Measurements from ENCODE around the gene DNAJC5. TPM values are rescaled to one million over a fixed set of nuclear protein-coding genes. Genes with fewer than 3 reads are reported as not detected.

DNAJC5 gene
- total RNA-seq, 1 donor from 2014 or later: 43.2 TPM

DNA sequence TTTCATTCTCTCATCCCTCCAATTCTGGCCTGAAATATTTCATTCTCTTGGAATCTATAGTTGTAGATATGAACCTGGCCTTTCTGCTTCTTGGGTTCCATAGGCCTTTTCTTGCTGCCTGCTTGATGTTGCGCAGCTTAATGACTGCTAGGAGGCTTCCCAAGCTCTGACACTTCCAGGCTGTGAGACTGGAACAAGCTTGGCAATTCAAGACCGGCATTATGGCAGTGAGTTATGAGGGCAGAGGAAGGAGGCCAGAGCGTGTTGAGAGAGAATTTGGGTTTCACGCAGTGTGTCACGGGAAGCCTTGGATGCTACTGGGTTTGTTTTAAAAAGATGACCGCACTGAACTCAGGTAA lies 948 bp upstream of the DNAJC5 start:
- TF ChIP-seq, protein P1, sequence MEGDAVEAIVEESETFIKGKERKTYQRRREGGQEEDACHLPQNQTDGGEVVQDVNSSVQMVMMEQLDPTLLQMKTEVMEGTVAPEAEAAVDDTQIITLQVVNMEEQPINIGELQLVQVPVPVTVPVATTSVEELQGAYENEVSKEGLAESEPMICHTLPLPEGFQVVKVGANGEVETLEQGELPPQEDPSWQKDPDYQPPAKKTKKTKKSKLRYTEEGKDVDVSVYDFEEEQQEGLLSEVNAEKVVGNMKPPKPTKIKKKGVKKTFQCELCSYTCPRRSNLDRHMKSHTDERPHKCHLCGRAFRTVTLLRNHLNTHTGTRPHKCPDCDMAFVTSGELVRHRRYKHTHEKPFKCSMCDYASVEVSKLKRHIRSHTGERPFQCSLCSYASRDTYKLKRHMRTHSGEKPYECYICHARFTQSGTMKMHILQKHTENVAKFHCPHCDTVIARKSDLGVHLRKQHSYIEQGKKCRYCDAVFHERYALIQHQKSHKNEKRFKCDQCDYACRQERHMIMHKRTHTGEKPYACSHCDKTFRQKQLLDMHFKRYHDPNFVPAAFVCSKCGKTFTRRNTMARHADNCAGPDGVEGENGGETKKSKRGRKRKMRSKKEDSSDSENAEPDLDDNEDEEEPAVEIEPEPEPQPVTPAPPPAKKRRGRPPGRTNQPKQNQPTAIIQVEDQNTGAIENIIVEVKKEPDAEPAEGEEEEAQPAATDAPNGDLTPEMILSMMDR (IDR thresholded peaks at IDR 0.05; ENCODE audit: unreplicated experiment): no peak
- peak overlapping the region; percentile 57 for H3K27ac Mint-ChIP-seq
- H3K27me3 Mint-ChIP-seq (ENCODE audit: low read depth): no peaks in the 10 kb centered on the region
- no peaks in the 10 kb centered on the region for H3K9me3 Mint-ChIP-seq
- peak overlapping the region; percentile 79 for H3K4me3 Mint-ChIP-seq
- H3K36me3 Mint-ChIP-seq: peaks cover 15% of the 10 kb centered on the region
- H3K4me1 Mint-ChIP-seq: peaks cover 24% of the 10 kb centered on the region
- DNase-seq (ENCODE audit: low spot score in 2 of 2, unreplicated experiment in 2 of 2): no peak

DNA sequence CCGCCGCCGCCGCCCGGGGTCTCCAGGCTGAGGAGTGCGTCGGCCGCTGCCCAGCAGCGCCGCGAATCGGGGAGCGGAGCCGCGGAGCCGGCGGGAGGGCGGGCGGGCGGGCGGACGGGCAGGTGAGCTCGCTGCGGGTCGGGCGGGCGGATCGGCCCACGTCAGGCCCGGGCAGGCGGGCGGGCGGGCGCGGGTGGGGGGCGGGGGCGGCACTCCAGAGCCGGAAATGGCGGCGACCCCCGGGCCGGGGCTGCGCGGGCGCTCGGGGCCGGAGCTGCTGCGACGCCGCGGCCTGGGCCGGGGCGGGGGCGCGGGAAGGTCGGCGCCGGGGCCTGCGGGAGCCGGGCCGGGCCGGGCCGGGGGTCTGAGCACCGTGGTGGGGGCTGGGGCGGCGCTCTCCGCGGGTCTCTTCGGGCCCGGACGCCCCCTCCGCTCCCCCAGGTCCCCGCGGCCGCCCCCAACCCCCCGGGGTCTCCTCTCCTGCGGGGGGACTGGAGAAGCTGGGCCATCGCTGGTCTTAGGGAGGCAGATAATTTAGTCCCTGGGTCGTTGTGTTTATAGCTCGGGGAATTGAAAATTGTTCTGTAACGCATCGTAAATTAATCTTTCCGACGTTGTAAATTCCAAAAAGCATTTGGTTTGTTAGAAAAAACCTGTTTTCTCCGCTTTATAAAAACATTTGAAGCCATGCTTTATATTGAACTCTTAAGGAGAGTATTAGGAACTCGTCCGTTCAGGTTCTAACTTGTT lies 451 bp downstream of the DNAJC5 start:
- H3K36me3 Mint-ChIP-seq: peaks cover 6% of the 10 kb centered on the region
- H3K27ac Mint-ChIP-seq: peak overlapping the region; percentile 97
- TF ChIP-seq, protein P1 (IDR thresholded peaks at IDR 0.05; ENCODE audit: unreplicated experiment): no peak
- DNase-seq (ENCODE audit: low spot score in 2 of 2, unreplicated experiment in 2 of 2): no peak
- H3K4me3 Mint-ChIP-seq: peak overlapping the region; percentile 87
- H3K4me1 Mint-ChIP-seq: peaks cover 27% of the 10 kb centered on the region
- no peaks in the 10 kb centered on the region for H3K27me3 Mint-ChIP-seq (ENCODE audit: low read depth)
- H3K9me3 Mint-ChIP-seq: no peaks in the 10 kb centered on the region

DNA sequence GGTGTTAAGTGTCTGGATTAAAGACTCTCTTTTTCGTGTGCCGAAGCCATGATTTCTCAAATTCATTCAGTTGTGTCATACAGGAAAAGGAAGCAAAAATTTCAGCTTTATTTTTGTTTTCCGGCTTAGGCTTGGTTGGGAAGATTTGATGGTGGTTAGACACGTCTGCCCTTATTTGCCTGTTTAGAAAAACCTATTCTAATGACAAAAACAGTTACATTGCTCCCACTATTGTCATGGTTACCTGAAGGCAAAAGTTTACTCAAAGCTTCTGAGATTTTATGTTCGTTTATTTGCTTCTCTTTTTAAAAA lies 982 bp downstream of the DNAJC5 start:
- Mint-ChIP-seq H3K36me3 (peaks cover 5% of the 10 kb centered on the region), H3K4me1 (peaks cover 27% of the 10 kb centered on the region), H3K27ac (peak overlapping the region; percentile 97), H3K9me3 (no peaks in the 10 kb centered on the region), H3K4me3 (peak overlapping the region; percentile 87), H3K27me3 (ENCODE audit: low read depth) (no peaks in the 10 kb centered on the region)
- DNase-seq (ENCODE audit: low spot score in 2 of 2, unreplicated experiment in 2 of 2): no peak
- TF ChIP-seq, protein P1 (IDR thresholded peaks at IDR 0.05; ENCODE audit: unreplicated experiment): no peak

DNA sequence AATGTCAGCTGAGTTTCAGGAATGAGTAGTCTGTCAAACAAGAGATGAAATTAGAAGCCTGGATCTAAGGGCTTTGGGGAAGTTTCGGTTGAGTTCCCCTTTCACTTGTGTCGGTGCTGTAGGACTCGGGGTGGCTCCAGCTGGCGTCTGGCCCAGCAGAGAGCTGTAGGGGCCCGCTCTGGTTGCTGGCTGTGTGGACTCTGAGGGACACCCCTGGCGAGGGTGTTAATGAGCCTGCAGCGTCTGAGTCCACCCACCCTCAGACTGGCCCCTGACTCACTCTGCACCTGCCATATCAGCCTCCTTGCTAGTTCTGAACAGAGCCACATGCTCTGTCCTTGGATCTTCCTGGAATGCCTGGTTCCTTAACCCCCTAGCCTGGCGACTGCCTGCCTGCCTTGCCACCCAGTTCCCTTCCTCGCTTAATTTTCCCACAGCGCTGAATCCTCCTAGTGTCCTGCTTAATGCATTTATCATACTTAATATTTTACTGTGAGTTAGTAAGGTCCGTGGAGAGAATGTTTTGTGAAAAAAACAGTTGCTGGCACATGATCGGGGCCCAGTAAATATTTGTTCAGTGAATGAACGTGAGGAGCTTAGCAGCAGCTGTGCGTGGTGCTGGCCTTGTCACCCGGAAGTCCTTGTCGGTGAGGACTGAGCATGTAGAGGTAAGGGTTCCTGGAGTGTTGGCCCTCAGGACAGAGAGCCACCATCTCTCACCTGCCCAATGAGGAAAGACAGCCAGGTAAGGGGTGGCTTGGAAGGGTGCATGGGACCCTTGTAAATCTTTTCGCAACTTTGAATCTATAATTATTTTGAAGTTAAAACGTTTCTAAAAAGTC lies 1.6 kb downstream of the DNAJC5 start:
- H3K36me3 Mint-ChIP-seq: peaks cover under 1% of the 10 kb centered on the region
- no peaks in the 10 kb centered on the region for H3K27me3 Mint-ChIP-seq (ENCODE audit: low read depth)
- TF ChIP-seq, protein P1 (IDR thresholded peaks at IDR 0.05; ENCODE audit: unreplicated experiment): no peak
- H3K27ac Mint-ChIP-seq: peak overlapping the region; percentile 97
- peaks cover 27% of the 10 kb centered on the region for H3K4me1 Mint-ChIP-seq
- DNase-seq (ENCODE audit: low spot score in 2 of 2, unreplicated experiment in 2 of 2): peak in 1 of 2 experiments; percentile 44
- no peaks in the 10 kb centered on the region for H3K9me3 Mint-ChIP-seq
- peak overlapping the region; percentile 87 for H3K4me3 Mint-ChIP-seq

DNA sequence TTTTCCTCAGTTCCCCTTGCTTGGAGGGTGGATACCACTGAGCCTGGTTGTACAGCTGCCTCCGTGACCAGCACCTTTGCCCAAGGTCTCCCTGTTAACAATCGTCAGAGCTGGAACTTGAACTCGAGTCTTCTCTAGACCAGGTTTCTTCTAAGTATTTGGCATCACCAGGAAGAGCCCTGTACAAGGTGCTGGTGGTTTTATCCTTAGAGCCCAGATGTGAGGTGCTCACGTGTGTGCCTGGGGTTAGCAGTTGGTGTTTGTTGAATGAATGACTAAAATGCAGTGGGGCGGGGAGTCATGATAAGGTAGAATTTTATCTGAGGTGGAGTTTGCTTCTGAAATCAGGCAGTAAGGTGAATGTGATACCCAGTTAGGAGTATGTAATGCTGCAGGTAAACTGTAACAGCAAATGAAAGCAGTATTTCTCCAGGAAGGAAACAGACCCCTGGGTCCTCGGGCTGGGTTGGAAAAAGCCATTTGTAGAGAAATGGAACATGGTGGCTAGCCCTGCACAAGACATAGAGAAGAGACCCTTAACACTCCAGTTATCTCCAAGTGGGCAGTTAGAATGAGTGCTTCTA lies 3.1 kb downstream of the DNAJC5 start:
- H3K9me3 Mint-ChIP-seq: no peaks in the 10 kb centered on the region
- H3K36me3 Mint-ChIP-seq: no peaks in the 10 kb centered on the region
- no peaks in the 10 kb centered on the region for H3K27me3 Mint-ChIP-seq (ENCODE audit: low read depth)
- TF ChIP-seq, protein P1 (IDR thresholded peaks at IDR 0.05; ENCODE audit: unreplicated experiment): no peak
- H3K27ac Mint-ChIP-seq: no peak overlapping the region
- H3K4me1 Mint-ChIP-seq: peaks cover 27% of the 10 kb centered on the region
- no peak overlapping the region for H3K4me3 Mint-ChIP-seq
- DNase-seq (ENCODE audit: low spot score in 2 of 2, unreplicated experiment in 2 of 2): no peak

Measured in mesothelial cell of epicardium (in vitro differentiated cells).